Measurements from ENCODE around the gene ZNF878.

The ZNF878 gene

DNA sequence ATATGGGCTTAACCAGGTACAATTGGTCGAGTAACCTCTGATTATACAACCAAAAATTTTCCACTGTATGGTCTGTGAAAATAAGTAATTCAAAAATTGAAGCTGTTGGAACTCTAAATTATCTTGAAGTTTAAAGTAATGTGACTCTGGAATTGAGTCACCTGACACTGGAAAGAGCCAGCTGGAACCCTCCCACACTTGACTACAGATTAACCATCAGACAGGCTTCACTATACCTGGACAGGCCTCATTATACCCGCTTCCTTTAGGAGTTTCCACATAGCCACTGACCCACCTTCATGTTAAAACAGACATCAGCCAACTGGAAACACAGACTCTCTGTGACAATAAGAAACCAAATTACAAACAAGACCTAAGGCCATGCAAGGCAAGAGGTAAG, 18.6 kb downstream of the ZNF878 start:
- no peak overlapping the region for H3K9ac ChIP-seq (ENCODE audit: low read length)
- H3K4me2 ChIP-seq (ENCODE audit: low read depth, low read length), result no peak overlapping the region

GRCh38 chr19:12015753-12016116, 37.0 kb downstream of the ZNF878 start:
- no peaks in the 10 kb centered on the region for H3K4me1 ChIP-seq (ENCODE audit: low read length)
- no peaks in the 10 kb centered on the region for H3K36me3 ChIP-seq (replicated peaks; ENCODE audit: insufficient read depth, low read length)
- no peak for TF ChIP-seq EZH2 (optimal IDR thresholded peaks at IDR 0.05; ENCODE audit: low read depth, low read length)
- TF ChIP-seq EZH2phosphoT487 (IDR thresholded peaks at IDR 0.05; ENCODE audit: low read length), result no peak
- TF ChIP-seq, protein P1, sequence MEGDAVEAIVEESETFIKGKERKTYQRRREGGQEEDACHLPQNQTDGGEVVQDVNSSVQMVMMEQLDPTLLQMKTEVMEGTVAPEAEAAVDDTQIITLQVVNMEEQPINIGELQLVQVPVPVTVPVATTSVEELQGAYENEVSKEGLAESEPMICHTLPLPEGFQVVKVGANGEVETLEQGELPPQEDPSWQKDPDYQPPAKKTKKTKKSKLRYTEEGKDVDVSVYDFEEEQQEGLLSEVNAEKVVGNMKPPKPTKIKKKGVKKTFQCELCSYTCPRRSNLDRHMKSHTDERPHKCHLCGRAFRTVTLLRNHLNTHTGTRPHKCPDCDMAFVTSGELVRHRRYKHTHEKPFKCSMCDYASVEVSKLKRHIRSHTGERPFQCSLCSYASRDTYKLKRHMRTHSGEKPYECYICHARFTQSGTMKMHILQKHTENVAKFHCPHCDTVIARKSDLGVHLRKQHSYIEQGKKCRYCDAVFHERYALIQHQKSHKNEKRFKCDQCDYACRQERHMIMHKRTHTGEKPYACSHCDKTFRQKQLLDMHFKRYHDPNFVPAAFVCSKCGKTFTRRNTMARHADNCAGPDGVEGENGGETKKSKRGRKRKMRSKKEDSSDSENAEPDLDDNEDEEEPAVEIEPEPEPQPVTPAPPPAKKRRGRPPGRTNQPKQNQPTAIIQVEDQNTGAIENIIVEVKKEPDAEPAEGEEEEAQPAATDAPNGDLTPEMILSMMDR (IDR thresholded peaks at IDR 0.05; ENCODE audit: low read length), result no peak
- H3K4me2 ChIP-seq (ENCODE audit: low read depth, low read length), result no peak overlapping the region
- H3K4me3 ChIP-seq (ENCODE audit: low read length), result no peak overlapping the region
- no peaks in the 10 kb centered on the region for H4K20me1 ChIP-seq (ENCODE audit: insufficient read depth, low read length)
- H3K27me3 ChIP-seq (replicated peaks; ENCODE audit: insufficient read depth, low read length), result no peaks in the 10 kb centered on the region
- H3K9me2 ChIP-seq (replicated peaks; ENCODE audit: insufficient read depth, low read length), result no peaks in the 10 kb centered on the region
- peaks cover 5% of the 10 kb centered on the region; the same call in 1 of the 2 replicates for H3K9me3 ChIP-seq (replicated peaks; ENCODE audit: insufficient read depth, low read length)
- H3K9ac ChIP-seq (ENCODE audit: low read length), result no peak overlapping the region
- H3K79me2 ChIP-seq (ENCODE audit: low read length), result no peaks in the 10 kb centered on the region
- no peak for DNase-seq
- no peaks in the 10 kb centered on the region for H3F3A ChIP-seq (ENCODE audit: insufficient read depth, low read length)
- no peak overlapping the region for H2AFZ ChIP-seq (ENCODE audit: low read length)
- no peak overlapping the region for H3K27ac ChIP-seq (ENCODE audit: low read length)

More for the DNA sequence above, 18.6 kb downstream of the ZNF878 start:
- Histone ChIP-seq H4K20me1 (ENCODE audit: insufficient read depth, low read length) (no peaks in the 10 kb centered on the region), H2AFZ (ENCODE audit: low read length) (no peak overlapping the region), H3K36me3 (replicated peaks; ENCODE audit: insufficient read depth, low read length) (no peaks in the 10 kb centered on the region), H3K27ac (ENCODE audit: low read length) (no peak overlapping the region), H3F3A (ENCODE audit: insufficient read depth, low read length) (no peaks in the 10 kb centered on the region), H3K9me3 (replicated peaks; ENCODE audit: insufficient read depth, low read length) (no peaks in the 10 kb centered on the region), H3K27me3 (replicated peaks; ENCODE audit: insufficient read depth, low read length) (no peaks in the 10 kb centered on the region), H3K79me2 (ENCODE audit: low read length) (no peaks in the 10 kb centered on the region), H3K9me2 (replicated peaks; ENCODE audit: insufficient read depth, low read length) (no peaks in the 10 kb centered on the region), H3K4me1 (ENCODE audit: low read length) (no peaks in the 10 kb centered on the region), H3K4me3 (ENCODE audit: low read length) (no peak overlapping the region)
- no peak for TF ChIP-seq EZH2 (optimal IDR thresholded peaks at IDR 0.05; ENCODE audit: low read depth, low read length)
- TF ChIP-seq, protein P1 (IDR thresholded peaks at IDR 0.05; ENCODE audit: low read length), result no peak
- no peak for TF ChIP-seq EZH2phosphoT487 (IDR thresholded peaks at IDR 0.05; ENCODE audit: low read length)
- DNase-seq, result no peak

DNA sequence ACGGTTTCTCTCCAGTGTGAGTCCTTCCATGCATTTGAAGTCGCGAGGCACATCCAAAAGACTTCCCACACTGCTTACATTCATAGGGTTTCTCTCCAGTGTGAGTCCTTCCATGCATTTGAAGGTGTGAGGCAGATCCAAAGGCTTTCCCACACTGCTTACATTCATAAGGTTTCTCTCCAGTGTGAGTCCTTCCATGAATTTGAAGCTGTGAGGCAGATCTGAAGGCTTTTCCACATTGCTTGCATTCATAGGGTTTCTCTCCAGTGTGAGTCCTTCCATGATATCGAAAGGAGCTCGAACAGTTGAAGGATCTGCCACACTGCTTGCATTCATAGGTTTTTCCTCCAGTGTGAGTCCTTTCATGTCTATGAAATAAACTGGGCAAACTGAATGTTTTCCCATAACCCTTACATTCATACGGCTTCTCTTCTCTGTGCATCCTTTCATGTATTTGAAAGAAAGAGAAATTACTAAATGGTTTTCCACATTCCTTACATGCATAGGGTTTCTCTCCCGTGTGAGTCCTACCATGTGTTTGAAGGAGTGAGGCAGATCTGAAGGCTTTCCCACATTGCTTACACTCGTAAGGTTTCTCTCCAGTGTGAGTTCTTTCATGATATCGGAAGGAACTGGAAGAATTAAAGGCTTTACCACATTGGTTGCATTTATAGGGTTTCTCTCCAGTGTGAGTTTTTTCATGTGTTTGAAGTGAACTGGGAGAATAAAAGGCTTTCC, 37.6 kb downstream of the ZNF878 start:
- Histone ChIP-seq H3K27ac (ENCODE audit: low read length) (no peak overlapping the region), H3K79me2 (ENCODE audit: low read length) (no peaks in the 10 kb centered on the region), H3F3A (ENCODE audit: insufficient read depth, low read length) (no peaks in the 10 kb centered on the region), H3K36me3 (replicated peaks; ENCODE audit: insufficient read depth, low read length) (no peaks in the 10 kb centered on the region), H3K9me3 (replicated peaks; ENCODE audit: insufficient read depth, low read length) (peaks cover 5% of the 10 kb centered on the region; the same call in 1 of the 2 replicates), H3K27me3 (replicated peaks; ENCODE audit: insufficient read depth, low read length) (no peaks in the 10 kb centered on the region), H4K20me1 (ENCODE audit: insufficient read depth, low read length) (no peaks in the 10 kb centered on the region), H3K4me1 (ENCODE audit: low read length) (no peaks in the 10 kb centered on the region), H3K4me3 (ENCODE audit: low read length) (no peak overlapping the region), H3K4me2 (ENCODE audit: low read depth, low read length) (no peak overlapping the region), H3K9me2 (replicated peaks; ENCODE audit: insufficient read depth, low read length) (no peaks in the 10 kb centered on the region), H2AFZ (ENCODE audit: low read length) (no peak overlapping the region), H3K9ac (ENCODE audit: low read length) (no peak overlapping the region)
- no peak for DNase-seq
- TF ChIP-seq, protein P1 (IDR thresholded peaks at IDR 0.05; ENCODE audit: low read length), result no peak
- TF ChIP-seq EZH2 (optimal IDR thresholded peaks at IDR 0.05; ENCODE audit: low read depth, low read length) (no peak), EZH2phosphoT487 (IDR thresholded peaks at IDR 0.05; ENCODE audit: low read length) (no peak)

Data from MM.1S (cell line).